HT-29 (cell line): ENCODE data around the gene SLC25A26. TPM values are rescaled to one million over a fixed set of nuclear protein-coding genes. Genes with fewer than 3 reads are reported as not detected.

Source experiments
- DNase-seq: peaks from one replicate; pipeline ENCODE4 v3.0.0-alpha.2; 2015; ENCODE audit warnings: low spot score
- total RNA-seq: library from RNA; depleted of rRNA; stranded (reverse); fragments of >200 nt; shearing (Covaris generic); gene quantifications from 2 replicates; pipeline ENCODE4 v1.2.3, GENCODE V29; 2014

The SLC25A26 gene
- total RNA-seq, 1 experiment from 2014 or later: 11.0 TPM

DNA sequence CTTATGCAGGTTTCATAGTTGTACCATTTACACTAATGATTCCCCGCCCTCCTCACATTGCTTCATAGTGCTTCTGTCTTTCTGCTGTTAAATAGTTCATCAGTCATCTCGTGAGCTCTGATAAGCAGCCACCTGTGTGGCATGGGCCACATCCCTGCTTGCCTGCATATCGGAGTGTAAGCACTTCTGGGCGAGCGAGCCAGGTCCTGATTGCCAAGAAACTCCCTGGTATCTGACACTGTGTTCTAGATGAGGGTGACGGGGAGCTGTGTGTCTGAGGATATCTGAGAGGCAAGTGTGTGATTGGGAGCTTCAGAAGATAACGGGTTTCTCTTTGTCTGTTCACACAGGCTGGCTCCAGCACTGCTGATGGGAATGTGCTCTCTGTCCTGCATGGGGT is 149.4 kb downstream of the SLC25A26 start:
- DNase-seq: no peak

DNA sequence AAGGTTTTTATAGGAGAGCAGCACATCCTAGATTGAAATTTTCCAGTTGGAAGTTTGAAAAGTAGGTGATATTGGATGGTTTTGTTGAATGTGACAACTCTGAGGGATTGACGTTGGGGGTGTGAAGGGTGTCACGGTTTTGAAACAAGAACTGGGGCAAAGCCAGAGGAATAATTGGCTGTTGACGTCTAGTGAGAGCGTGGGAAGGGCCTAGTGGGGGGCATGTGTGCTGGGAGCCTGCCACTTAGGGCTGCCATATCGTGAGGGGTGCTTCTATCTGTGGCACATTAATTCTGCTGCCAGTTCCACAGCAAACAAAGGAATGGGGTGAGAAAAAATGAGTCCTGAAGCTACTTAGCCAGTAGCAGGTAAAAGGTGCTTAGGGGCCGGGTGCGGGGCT is 150.6 kb downstream of the SLC25A26 start:
- DNase-seq: no peak

DNA sequence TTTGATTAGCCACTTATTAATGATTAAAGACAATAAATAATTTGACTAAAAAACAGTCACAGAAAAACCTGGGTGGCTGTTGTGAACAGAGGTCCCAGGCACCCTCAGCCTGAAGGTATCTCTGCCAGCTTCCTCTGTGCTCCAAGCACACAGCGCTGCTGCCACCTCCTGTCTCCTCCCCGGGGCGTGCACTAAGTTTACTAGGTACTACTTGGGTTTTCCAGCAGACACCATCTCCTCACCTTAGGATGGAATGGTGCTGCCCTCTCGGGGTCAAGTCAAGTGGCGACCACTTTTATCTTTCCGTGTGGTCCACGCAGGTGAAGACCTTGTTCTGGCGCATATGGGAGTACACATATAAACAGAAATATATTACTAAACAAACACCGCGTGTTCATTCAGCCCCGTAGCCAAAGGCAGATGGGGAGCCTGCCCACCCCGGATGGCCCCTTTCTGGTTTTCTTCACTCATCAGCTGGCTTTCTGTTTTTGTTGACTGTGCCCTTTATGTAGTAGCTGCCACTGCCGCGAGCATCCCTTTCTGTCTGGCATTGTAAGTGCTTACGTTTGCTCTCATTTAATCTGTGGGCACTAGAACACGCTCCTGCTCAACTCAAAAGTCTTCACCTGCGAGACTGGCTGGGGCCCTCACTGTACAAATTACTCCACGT is 152.0 kb downstream of the SLC25A26 start:
- DNase-seq: peak; percentile 12

DNA sequence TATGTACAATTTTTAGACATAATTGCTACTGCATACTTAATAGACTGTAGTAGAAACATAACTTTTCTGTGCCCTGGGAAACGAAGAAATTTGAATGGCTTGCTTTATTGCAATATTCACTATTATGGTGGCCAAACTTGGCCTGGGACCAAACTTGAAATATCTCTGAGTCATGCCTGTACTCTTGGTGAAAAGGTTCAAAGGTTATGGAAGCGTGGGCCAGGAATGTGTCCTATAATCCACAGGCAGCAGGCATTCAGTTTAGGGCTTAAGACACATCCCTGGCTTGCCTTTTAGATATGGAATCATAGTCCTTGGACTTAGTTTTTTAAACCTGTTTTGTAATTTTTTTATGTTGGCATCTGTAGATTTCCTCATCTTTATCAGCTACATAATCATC is 155.8 kb downstream of the SLC25A26 start:
- peak; percentile 60 for DNase-seq

DNA sequence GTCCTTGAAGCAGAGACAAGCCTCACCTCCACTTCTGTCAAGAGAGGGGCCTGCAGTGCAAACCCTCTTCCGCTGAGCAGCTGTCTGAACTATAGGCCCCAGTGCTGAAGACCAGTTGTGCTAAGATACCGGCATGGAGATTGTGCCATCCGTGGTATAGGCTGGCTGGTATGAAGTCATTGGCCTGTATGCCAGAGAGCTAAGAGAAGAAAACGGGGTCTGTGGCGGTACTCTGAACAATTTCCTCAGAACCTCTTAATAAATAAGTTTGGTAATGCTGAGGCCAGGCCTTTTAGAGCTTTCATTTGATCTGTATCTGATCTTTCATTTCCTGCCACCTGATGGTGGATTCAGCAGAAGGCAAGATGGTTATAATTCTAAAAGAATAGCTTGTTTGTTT is 157.0 kb downstream of the SLC25A26 start:
- no peak for DNase-seq

DNA sequence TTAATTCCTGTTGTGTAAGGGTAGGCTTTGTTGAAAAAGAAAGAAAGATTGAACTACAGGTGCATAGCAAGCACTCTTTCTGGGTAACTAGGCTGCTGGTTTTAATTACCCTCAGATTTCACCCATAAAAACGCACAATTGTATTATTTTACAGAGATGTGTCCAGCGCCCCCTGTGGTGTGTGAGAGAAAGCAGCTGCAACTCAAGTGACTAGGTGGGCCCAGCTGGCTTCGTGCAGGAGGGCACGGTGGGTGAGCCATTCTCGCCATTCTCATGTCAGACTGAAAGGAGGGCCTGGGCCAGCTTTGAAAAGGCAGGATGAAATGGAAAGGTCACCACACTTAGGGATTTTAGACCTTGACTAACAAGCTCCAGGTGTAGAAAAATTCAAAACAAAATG is 157.5 kb downstream of the SLC25A26 start:
- peak; percentile 10 for DNase-seq

DNA sequence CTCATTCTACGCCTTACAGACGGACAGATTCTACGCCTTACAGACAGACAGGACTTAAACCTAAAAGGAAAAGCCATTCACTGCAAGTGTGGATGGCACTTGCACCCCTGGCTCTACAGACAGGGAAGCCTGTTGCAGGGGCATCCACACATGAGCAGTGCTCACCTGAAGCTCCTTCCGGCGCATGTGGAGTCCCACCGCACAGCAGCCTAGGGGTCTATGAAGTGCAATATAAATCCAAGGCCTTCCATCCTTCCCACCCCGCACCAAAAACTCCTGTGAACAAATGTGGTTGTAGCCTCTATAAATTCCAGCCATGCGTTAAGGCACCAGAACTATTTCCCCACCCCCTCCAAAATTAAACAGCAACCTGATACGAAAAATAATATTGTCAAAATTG is 158.8 kb downstream of the SLC25A26 start:
- no peak for DNase-seq

DNA sequence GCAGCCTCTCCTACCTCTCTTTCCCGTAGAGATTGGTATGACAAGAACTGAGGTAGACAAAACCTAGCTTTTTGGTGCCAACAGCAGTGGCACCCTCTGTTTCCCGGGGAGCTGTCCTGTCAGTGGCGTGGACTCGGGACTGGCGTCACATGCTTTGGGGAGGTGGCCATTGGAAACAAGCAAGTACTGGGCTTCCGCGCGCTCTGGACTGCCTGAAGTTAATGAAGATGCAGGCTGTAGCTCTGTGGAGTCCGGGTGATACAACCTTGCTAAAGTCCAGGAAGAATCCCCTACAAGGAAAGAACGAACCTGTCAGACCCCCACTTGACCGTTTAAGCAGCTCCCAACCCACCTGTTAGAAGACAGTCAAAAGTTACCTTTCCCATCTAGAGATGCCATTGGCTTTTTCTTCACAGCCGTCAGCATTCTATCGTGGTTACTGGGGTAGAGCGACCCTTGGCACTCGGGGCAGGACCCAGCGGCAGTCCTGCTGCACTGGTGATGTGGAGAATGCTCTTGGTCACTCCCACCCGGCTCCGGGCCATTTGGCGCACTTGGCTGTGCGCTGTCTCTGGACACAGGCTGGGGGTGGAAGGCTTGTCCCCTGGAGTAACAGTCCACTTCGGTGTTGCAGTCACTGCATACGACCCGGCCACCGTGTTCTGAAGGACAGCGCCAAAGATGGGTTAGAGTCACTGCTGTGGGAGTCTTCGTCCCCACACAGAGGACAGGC is 159.6 kb downstream of the SLC25A26 start:
- DNase-seq: no peak

DNA sequence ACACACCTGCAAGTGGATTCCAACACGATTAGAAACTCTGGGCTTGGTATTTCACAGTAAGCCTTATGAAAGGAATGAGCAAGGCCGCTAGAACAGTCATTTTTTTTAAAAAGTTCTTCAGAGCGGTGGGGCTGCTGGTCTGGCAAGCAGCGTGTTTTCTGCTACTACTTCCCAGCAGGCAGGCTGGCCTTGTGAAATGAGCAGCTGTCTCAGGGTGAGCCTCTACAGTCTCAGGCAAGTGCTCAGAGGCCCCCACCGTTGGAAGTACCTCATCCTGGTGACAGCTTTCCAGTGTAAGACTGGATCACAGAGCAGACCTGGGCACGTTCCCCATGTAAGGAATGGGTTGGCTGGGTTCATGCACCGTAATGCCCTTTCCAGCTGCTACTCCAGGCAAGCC is 160.8 kb downstream of the SLC25A26 start:
- DNase-seq: no peak

DNA sequence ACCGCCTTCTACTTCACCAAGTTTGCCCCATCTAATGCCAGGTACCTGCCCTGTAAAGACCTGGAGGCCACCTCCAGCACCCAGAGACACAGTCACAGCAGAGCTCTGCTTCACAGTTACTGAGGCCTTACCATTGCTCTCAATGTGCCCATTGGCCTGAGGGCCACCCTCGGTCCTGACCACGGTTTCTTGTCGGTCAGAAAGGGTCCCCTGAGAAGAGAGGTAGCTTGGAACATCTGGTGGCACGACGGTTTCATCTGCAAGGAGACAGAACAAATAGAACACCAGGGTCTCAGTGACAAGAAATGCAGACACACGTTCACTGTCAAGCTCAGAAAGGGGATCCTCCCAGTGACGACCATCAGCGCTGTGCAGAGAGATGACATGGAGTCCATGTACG is 161.3 kb downstream of the SLC25A26 start:
- no peak for DNase-seq

DNA sequence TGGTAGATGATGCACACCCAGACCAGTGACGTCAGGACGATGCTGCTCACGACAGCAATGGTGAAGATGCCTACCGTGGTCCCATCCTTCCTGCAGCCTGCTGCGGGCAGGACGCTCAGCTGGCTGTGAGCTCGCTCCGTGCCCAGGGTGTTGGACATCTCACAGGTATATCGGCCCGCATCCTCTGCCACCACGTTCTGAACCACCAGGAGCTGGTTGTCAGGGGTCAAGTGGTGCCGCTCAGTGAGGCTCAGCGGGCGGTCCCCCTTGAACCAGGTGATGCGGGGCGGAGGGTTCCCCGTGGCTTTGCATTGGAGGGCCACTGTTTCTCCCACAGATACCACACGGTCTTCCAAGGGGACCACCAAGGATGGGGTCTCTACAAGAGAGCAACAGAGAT is 162.2 kb downstream of the SLC25A26 start:
- no peak for DNase-seq

DNA sequence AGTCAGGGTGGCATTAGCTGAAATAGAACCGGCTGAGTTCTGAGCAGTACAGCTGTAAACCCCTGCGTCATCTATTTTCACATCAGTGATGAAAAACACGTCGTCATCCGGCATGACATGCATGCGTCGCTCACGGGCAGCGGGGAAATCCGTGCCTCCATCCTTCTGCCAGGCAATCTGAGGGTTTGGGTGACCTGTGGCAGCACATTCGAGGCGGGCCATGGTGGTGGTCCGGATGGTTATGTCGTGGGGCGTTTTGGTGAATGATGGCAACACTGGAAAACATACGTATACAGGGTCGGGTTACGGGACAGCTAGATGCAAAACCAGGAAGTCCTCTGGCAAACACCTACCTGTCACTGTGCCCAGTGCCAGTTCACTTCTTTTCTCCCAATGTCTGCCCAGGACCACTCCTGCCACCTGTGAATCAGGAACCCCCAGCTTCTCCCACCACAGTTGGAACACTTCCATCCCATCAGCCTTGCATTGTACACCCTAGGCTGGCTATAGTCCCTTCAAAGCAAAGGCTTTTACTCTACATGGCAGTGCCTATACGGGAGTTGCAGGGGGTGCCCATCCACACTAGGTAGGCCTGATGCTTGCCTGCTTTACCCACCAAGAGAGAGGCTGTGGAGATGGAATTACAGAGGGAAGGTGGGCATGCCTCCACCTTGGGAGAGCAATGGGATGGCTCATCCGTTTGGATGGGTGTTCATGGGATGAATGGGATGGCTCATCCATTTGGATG is 163.4 kb downstream of the SLC25A26 start:
- DNase-seq: no peak

DNA sequence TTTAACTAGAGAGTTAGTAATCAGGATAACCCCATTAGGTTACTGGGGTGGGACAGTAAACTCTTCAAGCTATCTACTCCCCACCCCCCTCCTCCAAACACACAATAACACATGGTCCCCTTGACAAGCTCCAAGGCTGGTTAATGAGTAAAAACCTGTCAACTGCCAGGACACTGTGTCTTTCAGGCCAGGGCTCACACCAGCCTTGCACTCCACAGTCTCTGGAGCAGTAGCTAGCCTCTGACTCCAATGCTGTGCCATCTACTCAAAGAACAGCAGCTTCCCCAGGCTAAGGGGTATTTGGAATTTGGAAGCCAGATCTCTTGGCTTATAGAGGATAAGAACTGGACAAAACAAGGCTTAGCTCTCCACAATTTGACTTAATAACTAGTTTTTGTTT is 164.3 kb downstream of the SLC25A26 start:
- DNase-seq: no peak

DNA sequence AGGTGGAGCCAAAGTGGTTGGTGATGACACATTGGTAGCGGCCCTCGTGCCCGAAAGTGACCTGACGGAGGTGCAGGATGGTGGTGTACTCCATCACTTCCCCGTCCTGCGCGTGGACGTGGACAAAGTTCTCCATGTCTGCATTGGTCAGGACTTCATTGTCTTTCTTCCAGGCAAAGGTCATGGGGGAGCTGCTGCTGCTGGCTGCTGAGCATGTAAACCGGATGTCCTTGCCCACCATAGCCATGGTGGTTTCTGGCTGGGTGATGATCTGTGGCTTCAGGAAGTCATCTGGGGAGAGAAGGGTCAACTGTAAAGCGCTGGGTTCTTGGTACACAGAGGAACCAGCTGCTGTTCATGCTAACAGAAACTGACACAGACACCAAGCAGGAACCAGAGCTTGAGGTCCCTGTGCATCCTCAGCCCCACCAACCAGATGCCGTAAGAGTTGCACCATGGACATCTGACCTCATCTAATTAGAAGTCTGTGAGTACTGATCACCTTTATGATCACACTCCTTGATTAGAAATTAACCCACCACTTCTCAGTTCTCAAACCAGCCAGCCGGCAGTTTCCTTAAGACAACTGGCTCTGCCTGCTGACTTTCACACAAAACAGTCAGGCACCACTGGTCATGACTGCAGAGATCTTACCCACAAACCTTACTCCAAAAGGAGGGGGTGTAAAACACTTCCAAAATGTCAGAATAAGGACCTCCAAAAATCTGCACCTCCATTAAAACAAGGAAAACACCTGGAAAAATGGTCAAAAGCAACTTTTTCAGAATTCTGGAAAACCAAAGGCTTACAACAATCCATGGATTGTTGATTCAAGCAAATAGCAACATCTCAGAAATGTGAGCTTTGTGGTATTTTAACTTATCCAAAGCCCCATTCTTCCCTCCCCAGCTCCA is 165.5 kb downstream of the SLC25A26 start:
- DNase-seq: no peak

DNA sequence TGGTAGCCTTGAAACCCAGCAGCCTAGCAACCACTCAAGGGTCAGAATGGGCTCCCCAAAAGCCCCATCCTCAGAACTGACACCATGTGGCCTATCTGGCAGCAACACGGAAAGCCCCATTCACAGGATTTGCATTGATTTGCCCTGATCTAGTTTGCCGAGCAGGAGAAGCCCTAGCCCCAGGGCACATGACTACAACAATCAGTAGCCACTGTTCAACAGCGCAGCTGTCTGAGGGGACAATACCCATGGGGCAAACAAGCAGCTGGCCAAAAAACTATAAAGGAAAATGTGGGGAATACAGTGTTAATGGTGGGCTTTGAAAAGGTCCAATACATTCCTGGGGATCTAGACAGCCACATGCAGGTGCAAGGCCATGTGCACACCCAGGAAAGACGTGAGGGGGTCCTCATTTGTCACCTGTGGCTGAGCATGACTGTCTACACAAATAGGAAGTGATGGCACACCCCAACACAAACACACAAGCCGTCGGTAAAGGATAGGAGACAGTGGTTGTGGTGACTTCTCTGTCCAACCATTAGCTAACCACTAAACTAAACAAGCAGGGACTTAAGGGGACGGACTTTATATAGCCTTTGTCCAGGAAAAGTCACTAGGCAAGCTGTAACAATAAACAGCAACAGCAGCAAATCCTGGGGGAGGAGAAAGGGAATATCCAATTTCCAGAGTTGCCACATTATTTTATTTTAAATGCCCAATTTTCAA is 166.3 kb downstream of the SLC25A26 start:
- no peak for DNase-seq

DNA sequence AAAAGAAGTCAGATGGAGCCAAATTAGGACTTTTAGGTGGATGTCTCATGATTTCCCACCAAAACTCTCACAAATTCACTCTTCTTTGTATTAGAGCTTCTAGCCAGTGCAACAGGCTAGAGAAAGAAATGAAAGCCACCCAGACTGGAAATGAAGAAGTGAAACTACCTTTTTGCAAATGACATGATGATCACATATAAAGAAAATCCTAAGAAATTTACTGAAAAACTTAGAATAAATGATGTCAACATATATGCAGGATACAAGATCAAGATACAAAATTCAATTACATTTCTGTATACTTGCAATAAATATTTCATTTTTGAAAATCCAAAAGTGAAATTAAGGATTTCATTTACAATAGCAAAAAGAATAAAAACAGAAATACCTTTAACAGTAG is 169.2 kb downstream of the SLC25A26 start:
- no peak for DNase-seq

DNA sequence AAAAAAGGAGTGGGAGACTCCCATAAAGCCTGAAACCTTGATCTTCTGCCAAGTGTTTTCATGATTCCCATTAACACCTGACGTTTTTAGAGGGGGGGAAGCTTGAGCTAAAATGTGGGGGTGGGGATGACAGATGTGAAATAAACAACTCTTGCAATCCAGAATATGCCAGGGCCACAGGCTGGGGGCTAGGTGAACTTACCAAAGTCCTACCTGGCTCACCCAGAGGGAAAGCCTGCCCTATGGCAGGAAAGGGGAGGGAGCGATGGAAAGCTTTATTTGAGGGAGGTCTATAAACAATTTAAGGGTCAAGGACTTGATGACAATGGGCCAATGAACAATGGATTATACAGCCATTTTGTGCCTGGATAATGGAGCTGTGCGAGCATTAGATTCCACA is 171.7 kb downstream of the SLC25A26 start:
- DNase-seq: no peak

DNA sequence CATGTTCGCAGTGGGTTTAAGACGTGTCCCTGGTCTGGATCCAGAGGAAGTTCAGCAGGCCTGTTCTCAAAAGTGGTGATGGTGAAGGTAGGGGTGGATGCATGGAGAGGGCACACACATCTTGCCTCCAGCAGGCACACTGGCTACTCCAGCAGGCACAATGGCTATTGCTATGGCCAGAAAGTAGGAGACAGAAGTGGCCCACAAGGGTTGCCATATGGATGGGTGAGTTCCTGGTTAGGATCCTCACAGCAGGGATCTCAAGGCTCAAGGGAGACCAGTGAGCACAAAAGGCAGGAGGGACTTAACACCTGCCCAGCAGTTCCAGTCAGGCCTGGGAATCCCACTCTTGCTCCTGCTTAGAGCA is 172.1 kb downstream of the SLC25A26 start:
- no peak for DNase-seq

DNA sequence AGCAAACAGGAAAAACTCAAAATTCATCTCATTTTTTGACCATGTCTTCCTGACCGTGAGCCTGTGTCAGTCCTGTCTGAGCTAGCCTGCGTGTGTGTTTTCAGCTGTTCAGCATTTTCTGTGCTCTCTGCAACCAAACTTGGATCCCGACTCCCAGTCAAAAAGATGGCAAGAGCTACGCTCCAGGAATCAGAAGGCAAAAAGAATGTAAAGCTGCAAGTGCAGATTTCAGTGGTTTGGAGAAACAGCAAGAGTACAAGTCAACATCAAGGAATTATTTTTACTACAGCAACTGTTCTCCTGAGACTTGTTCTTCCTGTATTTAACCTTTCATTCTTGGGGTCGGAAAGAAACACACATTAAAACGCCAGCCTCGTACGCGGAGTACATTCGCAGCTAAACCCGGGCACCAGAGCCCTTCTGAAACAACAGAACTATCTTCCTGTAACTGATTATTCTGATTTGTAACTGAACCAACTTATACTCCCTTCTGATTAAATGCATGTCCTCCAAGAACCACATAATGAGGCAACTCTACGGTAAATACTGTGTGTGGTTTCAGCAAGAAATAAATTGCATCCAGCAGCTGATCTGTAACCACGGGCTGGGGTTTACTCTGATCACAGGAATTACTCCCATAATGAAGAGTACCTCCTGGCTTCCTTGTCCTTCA is 172.7 kb downstream of the SLC25A26 start:
- DNase-seq: no peak

DNA sequence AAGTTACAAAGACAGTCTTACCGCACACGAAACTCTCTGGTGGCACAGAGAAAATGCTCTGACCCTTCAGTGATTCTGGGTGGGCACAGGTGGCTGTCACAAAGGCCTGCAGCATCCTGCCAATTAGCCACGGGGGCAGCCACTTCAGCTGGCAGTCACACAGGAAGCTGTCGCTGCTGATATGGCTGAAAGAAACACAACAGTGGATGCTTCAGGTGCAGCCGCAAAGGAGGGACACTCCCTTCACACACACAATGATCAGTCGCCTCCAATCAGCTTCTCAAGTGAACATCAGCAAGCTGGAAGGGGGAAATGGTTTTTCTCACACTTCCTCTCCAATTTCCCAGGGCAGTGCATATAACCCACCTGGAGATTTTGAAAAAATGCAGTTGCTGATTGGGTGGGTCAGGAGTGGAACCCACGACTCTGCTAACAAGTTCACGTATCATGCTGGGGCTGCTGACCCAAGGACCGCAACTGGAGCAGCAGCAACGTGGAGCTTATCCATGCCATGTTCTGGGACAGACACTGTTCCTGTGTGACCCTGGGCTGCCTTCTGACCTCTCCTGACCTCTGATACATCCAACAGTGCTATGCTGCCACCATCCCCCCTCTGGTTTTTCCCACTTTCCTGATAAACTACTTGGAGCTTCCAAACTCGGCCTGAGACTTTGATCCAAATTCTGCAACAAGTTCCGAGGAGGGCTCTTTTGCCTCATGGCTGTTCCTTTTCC is 173.4 kb downstream of the SLC25A26 start:
- no peak for DNase-seq
